Chondrocyte (in vitro differentiated cells): ENCODE data around the gene CCDC91. TPM values are rescaled to one million over a fixed set of nuclear protein-coding genes. Genes with fewer than 3 reads are reported as not detected.

Experiments used
- DNase-seq: peaks from one replicate; pipeline ENCODE4 v3.0.0; 2021; ENCODE audit warnings: mixed read lengths, low spot score
- H3K27ac Mint-ChIP-seq: one replicate; pipeline ENCODE4 v1.8.0; 2021; ENCODE audit warnings: mild to moderate bottlenecking, moderate library complexity, mixed read lengths; ENCODE audit not compliant: unreplicated experiment
- H3K27me3 Mint-ChIP-seq: 2 replicates; pipeline ENCODE4 v1.8.0; 2021; ENCODE audit warnings: low read depth, mixed read lengths
- H3K36me3 Mint-ChIP-seq: 2 replicates; pipeline ENCODE4 v1.8.0; 2021; ENCODE audit warnings: low read depth, mixed read lengths
- H3K4me1 Mint-ChIP-seq: 2 replicates; pipeline ENCODE4 v1.8.0; 2021; ENCODE audit warnings: low read depth, mild to moderate bottlenecking, mixed read lengths
- H3K4me3 Mint-ChIP-seq: one replicate; pipeline ENCODE4 v1.8.0; 2021; ENCODE audit warnings: mild to moderate bottlenecking, moderate library complexity, mixed read lengths; ENCODE audit not compliant: unreplicated experiment
- H3K9me3 Mint-ChIP-seq: 2 replicates; pipeline ENCODE4 v1.8.0; 2021; ENCODE audit warnings: low read depth, mixed read lengths
- CTCF ChIP-seq: fragments of 200-600 bp; sonication (generic); IDR thresholded peaks from 2 replicates; pipeline ENCODE4 v1.5.0; 2021; ENCODE audit warnings: antibody characterized with exemption, mild to moderate bottlenecking, moderate library complexity
- total RNA-seq: library from RNA; stranded (reverse); gene quantifications from 3 replicates; pipeline ENCODE4 v1.2.1, GENCODE V29; 2021

CCDC91 gene
- total RNA-seq, 1 donor from 2014 or later: 17.7 TPM

- no peak for DNase-seq
- H3K27ac Mint-ChIP-seq: no peak overlapping the region
- TF ChIP-seq CTCF: no peak
- H3K4me3 Mint-ChIP-seq: no peak overlapping the region
- H3K36me3 Mint-ChIP-seq: peaks cover 2% of the 10 kb centered on the region
- no peaks in the 10 kb centered on the region for H3K27me3 Mint-ChIP-seq
- H3K4me1 Mint-ChIP-seq: peaks cover 12% of the 10 kb centered on the region
- no peaks in the 10 kb centered on the region for H3K9me3 Mint-ChIP-seq
These were observed 360.8 kb downstream of the CCDC91 start for GRCh38 chr12:28550757-28551704.

- DNase-seq: no peak
- H3K27ac Mint-ChIP-seq: no peak overlapping the region
- H3K27me3 Mint-ChIP-seq: no peaks in the 10 kb centered on the region
- no peaks in the 10 kb centered on the region for H3K9me3 Mint-ChIP-seq
- H3K36me3 Mint-ChIP-seq: peaks cover 2% of the 10 kb centered on the region
- no peak for TF ChIP-seq CTCF
- H3K4me1 Mint-ChIP-seq: peaks cover 12% of the 10 kb centered on the region
- no peak overlapping the region for H3K4me3 Mint-ChIP-seq
These were observed 362.2 kb downstream of the CCDC91 start for GRCh38 chr12:28552251-28552970.

- Mint-ChIP-seq H3K27me3 (no peaks in the 10 kb centered on the region), H3K4me1 (peaks cover 9% of the 10 kb centered on the region), H3K4me3 (no peak overlapping the region), H3K27ac (no peak overlapping the region), H3K36me3 (peaks cover 5% of the 10 kb centered on the region), H3K9me3 (no peaks in the 10 kb centered on the region)
- DNase-seq: no peak
- no peak for TF ChIP-seq CTCF
These were observed 365.5 kb downstream of the CCDC91 start for GRCh38 chr12:28555748-28556147.

- Mint-ChIP-seq H3K9me3 (no peaks in the 10 kb centered on the region), H3K27me3 (no peaks in the 10 kb centered on the region), H3K27ac (no peak overlapping the region), H3K4me3 (no peak overlapping the region), H3K36me3 (peaks cover 5% of the 10 kb centered on the region), H3K4me1 (no peaks in the 10 kb centered on the region)
- DNase-seq: no peak
- no peak for TF ChIP-seq CTCF
These were observed 368.0 kb downstream of the CCDC91 start for GRCh38 chr12:28558250-28558649.

- DNase-seq: no peak
- Mint-ChIP-seq H3K4me3 (no peak overlapping the region), H3K36me3 (peaks cover 4% of the 10 kb centered on the region), H3K27me3 (no peaks in the 10 kb centered on the region), H3K27ac (peak overlapping the region; percentile 30), H3K9me3 (no peaks in the 10 kb centered on the region), H3K4me1 (peaks cover 16% of the 10 kb centered on the region)
- TF ChIP-seq CTCF: no peak
These were observed 373.0 kb downstream of the CCDC91 start for GRCh38 chr12:28563286-28563685.
